Measurements from ENCODE around the gene MLN. TPM values are rescaled to one million over a fixed set of nuclear protein-coding genes. Genes with fewer than 3 reads are reported as not detected.

Gene MLN
- total and polyA plus RNA-seq, 2 donors (not counting 1 experiment from before 2014, with no cell fraction given): not detected

- Histone ChIP-seq H3K27me3 (replicated peaks in 1 of 4; ENCODE audit: control extremely low read depth in 1 of 4, control insufficient read depth in 3 of 4, insufficient read depth in 4 of 4, low read length in 3 of 4) (peaks cover 0 to 5% (median 0%) of the 10 kb centered on the region in 4 experiments), H2AFZ (ENCODE audit: insufficient read depth, low read depth, low read length, poor library complexity, severe bottlenecking) (no peak overlapping the region), H3K4me2 (replicated peaks; ENCODE audit: low read depth, low read length, poor library complexity, severe bottlenecking) (no peak overlapping the region), H3K9ac (ENCODE audit: low read length) (no peak overlapping the region), H3K4me3 (ENCODE audit: control extremely low read depth in 1 of 5, extremely low read depth in 1 of 5, insufficient read depth in 1 of 5, low read depth in 2 of 5, low read length in 4 of 5) (no peak overlapping the region), H4K20me1 (ENCODE audit: control insufficient read depth, insufficient read depth, low read length, poor library complexity, severe bottlenecking) (no peaks in the 10 kb centered on the region), H3K9me3 (ENCODE audit: control extremely low read depth in 1 of 3, control insufficient read depth in 2 of 3, insufficient read depth in 1 of 3, low read length in 2 of 3) (peaks cover 0 to 3% (median 0%) of the 10 kb centered on the region in 3 donors), H3K4me1 (ENCODE audit: control insufficient read depth in 2 of 2, insufficient read depth in 2 of 2, low read length in 2 of 2) (peaks cover 0 to 1% of the 10 kb centered on the region in 2 donors), H3K79me2 (ENCODE audit: control insufficient read depth, insufficient read depth, low read length) (no peaks in the 10 kb centered on the region), H3K27ac (ENCODE audit: low read length in 2 of 2) (no peak overlapping the region), H3K36me3 (replicated peaks in 1 of 2; ENCODE audit: control extremely low read depth in 1 of 2, control insufficient read depth in 1 of 2, extremely low read depth in 1 of 2, insufficient read depth in 2 of 2, low read length in 1 of 2) (no peaks in the 10 kb centered on the region)
- TF ChIP-seq CTCF (IDR thresholded peaks at IDR 0.05): no peak
- TF ChIP-seq EZH2 (IDR thresholded peaks at IDR 0.05; ENCODE audit: borderline replicate concordance, insufficient read depth, low read depth, low read length, poor library complexity, severe bottlenecking): no peak
- DNase-seq (no peak), ATAC-seq (ENCODE audit: low read depth) (no peak)
- H3K27me3 Mint-ChIP-seq: peaks cover 13% of the 10 kb centered on the region
- no peaks in the 10 kb centered on the region for H3K9me3 Mint-ChIP-seq (ENCODE audit: insufficient read depth)
- H3K4me1 Mint-ChIP-seq: peaks cover under 1% of the 10 kb centered on the region
- ChIA-PET CTCF (no interaction called here), POLR2A (no interaction called here)
- intact Hi-C loops (cut with micrococcal nuclease): no loop called here
- 18% methylated on average over 2 of the region's 4 CpGs for WGBS (ENCODE audit: insufficient coverage)
- H3K4me3 Mint-ChIP-seq: no peak overlapping the region
- H3K27ac Mint-ChIP-seq: no peak overlapping the region
These were observed 41.4 kb upstream of the MLN start for GRCh38 chr6:33845031-33845745.

All from B cell (primary cell).